ENCODE data around the gene RASEF. TPM values are rescaled to one million over a fixed set of nuclear protein-coding genes. Genes with fewer than 3 reads are reported as not detected.
A peak's percentile ranks its signal among the peaks of the same experiment; 100 is the strongest.

The RASEF gene
- total RNA-seq, 1 donor from 2014 or later, result 10.9 TPM

DNA sequence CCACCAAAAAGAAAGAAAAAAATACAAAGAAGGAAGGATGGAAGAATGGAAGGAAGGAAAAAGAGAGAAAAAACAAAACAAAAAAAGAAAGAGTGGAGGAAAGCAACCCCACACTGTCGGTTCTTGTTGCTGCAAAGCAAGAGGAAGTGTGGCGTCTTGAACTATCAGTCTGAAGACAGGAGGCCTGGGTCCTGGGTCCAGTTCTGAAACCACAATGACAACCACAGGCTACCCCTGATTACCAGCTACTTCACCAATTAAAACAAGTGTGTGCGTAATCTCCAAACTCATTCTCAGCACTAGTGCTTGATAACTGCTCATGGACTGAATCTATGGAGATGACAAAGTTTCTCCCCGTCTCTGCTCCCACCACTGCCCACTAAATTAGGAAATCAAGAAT is 93.7 kb downstream of the RASEF start:
- ATAC-seq, result no peak
- H3K36me3 ChIP-seq, result no peaks in the 10 kb centered on the region
- no peak for DNase-seq
- H3K27me3 ChIP-seq, result no peaks in the 10 kb centered on the region
- H3K4me3 ChIP-seq, result no peak overlapping the region
- H3K27ac ChIP-seq, result no peak overlapping the region
- TF ChIP-seq CTCF (IDR thresholded peaks at IDR 0.05), result no peak
- no peaks in the 10 kb centered on the region for H3K4me1 ChIP-seq
- intact Hi-C loops (cut with DNase I), result no loop called here
- H3K9me3 ChIP-seq, result no peaks in the 10 kb centered on the region

- no peak for TF ChIP-seq CTCF (IDR thresholded peaks at IDR 0.05)
- Histone ChIP-seq H3K4me1 (no peaks in the 10 kb centered on the region), H3K27me3 (no peaks in the 10 kb centered on the region), H3K9me3 (no peaks in the 10 kb centered on the region), H3K4me3 (no peak overlapping the region), H3K27ac (no peak overlapping the region), H3K36me3 (no peaks in the 10 kb centered on the region)
- DNase-seq (no peak), ATAC-seq (no peak)
- intact Hi-C loops (cut with DNase I), result no loop called here
Observed at GRCh38 chr9:82968816-82969215, 94.1 kb downstream of the RASEF start.

- intact Hi-C loops (cut with DNase I), result no loop called here
- H3K36me3 ChIP-seq, result no peaks in the 10 kb centered on the region
- no peak for ATAC-seq
- TF ChIP-seq CTCF (IDR thresholded peaks at IDR 0.05), result no peak
- H3K27me3 ChIP-seq, result no peaks in the 10 kb centered on the region
- H3K9me3 ChIP-seq, result no peaks in the 10 kb centered on the region
- DNase-seq, result no peak
- H3K4me3 ChIP-seq, result no peak overlapping the region
- H3K4me1 ChIP-seq, result no peaks in the 10 kb centered on the region
- H3K27ac ChIP-seq, result no peak overlapping the region
Observed at GRCh38 chr9:82968388-82968787, 94.6 kb downstream of the RASEF start.

GRCh38 chr9:82961504-82962125 is 101.3 kb downstream of the RASEF start:
- Histone ChIP-seq H3K36me3 (no peaks in the 10 kb centered on the region), H3K9me3 (no peaks in the 10 kb centered on the region), H3K27ac (no peak overlapping the region), H3K27me3 (no peaks in the 10 kb centered on the region), H3K4me3 (no peak overlapping the region), H3K4me1 (no peaks in the 10 kb centered on the region)
- DNase-seq (peak; percentile 67), ATAC-seq (peak; percentile 98)
- TF ChIP-seq CTCF (IDR thresholded peaks at IDR 0.05), result peak; percentile 70
- intact Hi-C loops (cut with DNase I), result no loop called here

DNA sequence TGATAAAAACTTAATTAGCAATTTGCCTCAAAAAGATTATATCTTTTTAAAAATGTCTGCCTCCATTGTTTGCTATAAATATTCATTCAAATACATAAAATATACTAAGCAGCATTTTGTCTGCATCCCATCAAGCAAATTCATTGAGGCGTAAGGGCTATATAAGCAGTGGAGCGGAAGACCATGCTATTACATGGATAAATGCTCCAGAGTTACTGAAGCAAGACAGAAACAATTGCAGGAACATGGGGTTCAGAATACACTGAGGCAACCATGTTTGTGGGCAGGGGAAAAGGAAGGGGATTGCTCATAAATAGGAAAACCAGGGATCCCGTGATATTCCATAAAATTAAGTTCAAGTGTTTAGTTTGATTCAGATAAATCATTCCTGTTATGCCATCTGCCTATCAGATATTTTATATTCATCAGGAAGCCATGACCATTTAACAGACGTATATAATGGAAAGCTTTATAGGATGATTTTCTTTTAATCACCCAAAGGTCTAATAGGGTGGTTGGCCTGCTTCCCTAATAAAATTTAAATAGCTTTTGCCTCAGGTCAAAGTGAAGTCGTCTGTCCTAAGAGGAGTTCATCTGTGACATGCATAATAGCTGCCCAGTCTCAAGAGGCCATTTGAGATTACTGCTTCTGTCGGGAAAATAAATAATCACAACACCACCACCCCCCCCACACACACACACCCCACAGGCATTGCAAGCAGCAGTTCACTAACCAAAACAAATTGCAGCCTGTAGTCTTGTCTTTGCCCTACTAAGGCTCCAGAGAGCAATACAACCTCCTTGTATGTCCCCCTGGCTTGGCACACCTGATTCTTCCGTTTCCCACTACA is 105.2 kb downstream of the RASEF start:
- no peak for TF ChIP-seq CTCF (IDR thresholded peaks at IDR 0.05)
- no peak for ATAC-seq
- H3K4me1 ChIP-seq, result no peaks in the 10 kb centered on the region
- H3K9me3 ChIP-seq, result no peaks in the 10 kb centered on the region
- no peaks in the 10 kb centered on the region for H3K36me3 ChIP-seq
- intact Hi-C loops (cut with DNase I), result no loop called here
- DNase-seq, result no peak
- no peak overlapping the region for H3K4me3 ChIP-seq
- no peaks in the 10 kb centered on the region for H3K27me3 ChIP-seq
- H3K27ac ChIP-seq, result no peak overlapping the region
